SK-N-SH treated with all-trans-retinoic acid at 6 μM for 48 hours (cell line): Measurements from ENCODE around the gene RIMBP2.

Source experiments
- ATAC-seq: fragments of 200-7000 bp; cut with Tn5 transposase; 3 replicates; pipeline ENCODE4 v1.9.1; 2020; ENCODE audit warnings: mild to moderate bottlenecking, moderate library complexity
- ARNTL ChIP-seq: fragments of 450-650 bp; formaldehyde crosslinking; IDR thresholded peaks from 2 replicates; pipeline ENCODE4 v1.5.0; 2020; ENCODE audit warnings: low read depth, mild to moderate bottlenecking, moderate library complexity, borderline replicate concordance
- BACH2 ChIP-seq: fragments of 250-450 bp; sonication (Bioruptor Pico); IDR thresholded peaks from 2 replicates; pipeline ENCODE4 v1.9.0; 2021; ENCODE audit warnings: mild to moderate bottlenecking, borderline replicate concordance
- CSDC2 ChIP-seq: fragments of 250-450 bp; sonication (Bioruptor Pico); IDR thresholded peaks from 2 replicates; pipeline ENCODE4 v1.5.0; 2020; ENCODE audit warnings: mild to moderate bottlenecking, moderate library complexity
- ESRRG ChIP-seq: fragments of 250-450 bp; sonication (Bioruptor Pico); IDR thresholded peaks from 2 replicates; pipeline ENCODE4 v1.6.1; 2021; ENCODE audit warnings: mild to moderate bottlenecking
- GLIS3 ChIP-seq: fragments of 250-450 bp; sonication (Bioruptor Pico); IDR thresholded peaks from 2 replicates; pipeline ENCODE4 v1.5.0; 2020; ENCODE audit warnings: mild to moderate bottlenecking, moderate library complexity
- ISL1 ChIP-seq: fragments of 250-450 bp; sonication (Bioruptor Pico); IDR thresholded peaks from 2 replicates; pipeline ENCODE4 v2.1.2; 2022; ENCODE audit warnings: mild to moderate bottlenecking, moderate library complexity
- OSR1 ChIP-seq: fragments of 250-450 bp; sonication (Bioruptor Pico); IDR thresholded peaks from 2 replicates; pipeline ENCODE4 v1.8.0; 2022; ENCODE audit warnings: moderate library complexity, mild to moderate bottlenecking, inconsistent platforms
- PPARA ChIP-seq: fragments of 250-450 bp; sonication (Bioruptor Pico); IDR thresholded peaks from 2 replicates; pipeline ENCODE4 v1.5.0; 2020; ENCODE audit warnings: mild to moderate bottlenecking, borderline replicate concordance
- RARB ChIP-seq: fragments of 250-450 bp; sonication (Bioruptor Pico); IDR thresholded peaks from 2 replicates; pipeline ENCODE4 v1.8.0; 2021; ENCODE audit warnings: mild to moderate bottlenecking, moderate library complexity
- SNAI2 ChIP-seq: fragments of 250-450 bp; sonication (Bioruptor Pico); IDR thresholded peaks from 2 replicates; pipeline ENCODE4 v1.5.0; 2020; ENCODE audit warnings: mild to moderate bottlenecking, moderate library complexity
- TCF4 ChIP-seq: fragments of 250-450 bp; sonication (Bioruptor Pico); IDR thresholded peaks from 2 replicates; pipeline ENCODE4 v1.8.0; 2021; ENCODE audit warnings: mild to moderate bottlenecking, moderate library complexity, borderline replicate concordance
- ZC3H10 ChIP-seq: fragments of 250-450 bp; sonication (Bioruptor Pico); IDR thresholded peaks from 2 replicates; pipeline ENCODE4 v1.5.1; 2021; ENCODE audit warnings: mild to moderate bottlenecking, moderate library complexity
- ZFP3 ChIP-seq: fragments of 250-450 bp; sonication (Bioruptor Pico); IDR thresholded peaks from 2 replicates; pipeline ENCODE4 v1.5.0; 2020; ENCODE audit warnings: mild to moderate bottlenecking, moderate library complexity
- ZNF70 ChIP-seq: fragments of 450-650 bp; formaldehyde crosslinking; IDR thresholded peaks from 2 replicates; pipeline ENCODE4 v1.5.0; 2020; ENCODE audit warnings: mild to moderate bottlenecking, moderate library complexity
- ZNF8 ChIP-seq: fragments of 450-650 bp; formaldehyde crosslinking; IDR thresholded peaks from 2 replicates; pipeline ENCODE4 v1.5.0; 2020; ENCODE audit warnings: mild to moderate bottlenecking, moderate library complexity
- TF ChIP-seq, protein P1 (sequence below): fragments of 250-450 bp; sonication (Bioruptor Pico); IDR thresholded peaks from 2 replicates; pipeline ENCODE4 v1.5.1; 2021; ENCODE audit warnings: mild to moderate bottlenecking, moderate library complexity
- TF ChIP-seq, protein P2 (sequence below): fragments of 250-450 bp; sonication (Bioruptor Pico); IDR thresholded peaks from 2 replicates; pipeline ENCODE4 v1.5.0; 2020; ENCODE audit warnings: mild to moderate bottlenecking, moderate library complexity
- TF ChIP-seq, protein P3 (sequence below): fragments of 250-450 bp; sonication (Bioruptor Pico); IDR thresholded peaks from 2 replicates; pipeline ENCODE4 v1.8.0; 2021; ENCODE audit warnings: low read depth, mild to moderate bottlenecking, moderate library complexity, borderline replicate concordance
- TF ChIP-seq, protein P4 (sequence below): fragments of 250-450 bp; sonication (Bioruptor Pico); IDR thresholded peaks from 2 replicates; pipeline ENCODE4 v1.5.1; 2020; ENCODE audit warnings: low read depth, mild to moderate bottlenecking, moderate library complexity

Gene RIMBP2

DNA sequence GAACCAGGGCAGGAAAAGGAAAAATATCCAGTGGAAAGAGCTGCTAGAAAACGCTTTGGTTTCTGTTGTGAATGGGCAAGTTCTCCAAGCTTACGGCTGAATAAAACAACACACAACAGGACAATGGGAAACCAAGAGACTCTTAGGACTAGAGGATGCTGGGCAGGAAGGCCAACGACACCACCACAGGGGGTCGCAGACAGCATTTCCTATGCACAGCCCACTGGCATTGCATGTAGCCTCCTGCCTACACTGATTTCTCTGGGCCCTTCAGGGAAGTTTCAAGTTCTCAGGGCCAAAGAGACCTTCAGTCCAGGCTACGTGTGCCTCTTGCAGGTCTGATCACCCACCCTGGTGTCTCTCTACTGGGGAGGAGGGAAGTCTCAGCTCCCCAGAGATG is 108.0 kb downstream of the RIMBP2 start:
- TF ChIP-seq ZNF8 (CRISPR knock-in tag) (no peak), GLIS3 (CRISPR knock-in tag) (no peak), TCF4 (CRISPR knock-in tag) (no peak), PPARA (no peak), ZNF70 (CRISPR knock-in tag) (no peak), RARB (CRISPR knock-in tag) (no peak), ISL1 (CRISPR knock-in tag) (no peak)

DNA sequence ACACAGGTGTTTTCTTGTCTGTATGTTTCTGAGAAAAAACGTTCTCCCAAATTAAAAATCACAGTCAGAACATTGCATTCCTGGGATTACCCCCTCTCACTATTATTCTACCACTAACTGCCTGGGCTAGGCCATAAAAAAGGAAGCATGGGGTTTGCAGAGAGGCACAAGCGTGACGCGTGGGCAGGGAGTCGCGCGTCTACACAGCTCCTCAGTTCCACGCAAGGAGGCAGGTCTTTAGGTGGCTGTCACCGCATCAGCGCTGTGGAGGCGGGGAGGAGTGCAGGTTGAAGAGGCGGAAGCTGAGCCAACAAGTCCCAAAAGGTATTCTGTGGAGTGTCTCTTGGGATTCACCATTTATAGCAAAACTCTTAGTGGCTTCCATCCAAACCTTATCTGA is 109.9 kb downstream of the RIMBP2 start:
- no peak for ATAC-seq

More for the DNA sequence above, 108.0 kb downstream of the RIMBP2 start:
- no peak for ATAC-seq

DNA sequence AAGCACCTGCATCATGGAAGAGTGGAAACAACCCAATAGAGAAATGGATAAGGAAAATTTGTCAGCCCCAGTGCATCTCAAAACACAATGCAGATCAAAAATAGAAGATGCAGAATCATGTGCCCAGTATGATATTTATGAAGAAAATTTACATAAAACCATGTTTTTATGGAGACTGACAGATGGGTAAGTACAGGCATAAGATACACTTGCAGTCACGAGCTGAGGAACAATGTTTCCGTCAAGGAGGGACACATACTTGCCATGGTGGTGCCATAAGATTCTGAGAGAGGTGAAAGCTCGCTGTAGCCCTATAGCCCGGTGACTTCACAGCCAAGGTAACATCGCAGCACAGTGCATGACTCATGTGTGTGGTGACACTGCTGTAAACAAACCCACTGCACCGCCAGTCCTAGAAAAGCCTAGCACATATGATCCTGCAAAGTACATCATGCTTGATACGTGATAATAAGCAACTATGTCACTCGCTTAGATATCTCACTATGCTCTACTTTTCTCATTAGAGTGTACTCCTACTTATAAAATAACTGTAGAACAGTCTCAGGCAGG is 112.6 kb downstream of the RIMBP2 start:
- TF ChIP-seq PPARA (no peak), GLIS3 (CRISPR knock-in tag) (no peak), ZNF8 (CRISPR knock-in tag) (no peak), ARNTL (no peak), BACH2 (CRISPR knock-in tag) (no peak), OSR1 (no peak), ISL1 (CRISPR knock-in tag) (no peak), ZNF70 (CRISPR knock-in tag) (no peak), ZC3H10 (CRISPR knock-in tag) (no peak)
- TF ChIP-seq, protein P1, sequence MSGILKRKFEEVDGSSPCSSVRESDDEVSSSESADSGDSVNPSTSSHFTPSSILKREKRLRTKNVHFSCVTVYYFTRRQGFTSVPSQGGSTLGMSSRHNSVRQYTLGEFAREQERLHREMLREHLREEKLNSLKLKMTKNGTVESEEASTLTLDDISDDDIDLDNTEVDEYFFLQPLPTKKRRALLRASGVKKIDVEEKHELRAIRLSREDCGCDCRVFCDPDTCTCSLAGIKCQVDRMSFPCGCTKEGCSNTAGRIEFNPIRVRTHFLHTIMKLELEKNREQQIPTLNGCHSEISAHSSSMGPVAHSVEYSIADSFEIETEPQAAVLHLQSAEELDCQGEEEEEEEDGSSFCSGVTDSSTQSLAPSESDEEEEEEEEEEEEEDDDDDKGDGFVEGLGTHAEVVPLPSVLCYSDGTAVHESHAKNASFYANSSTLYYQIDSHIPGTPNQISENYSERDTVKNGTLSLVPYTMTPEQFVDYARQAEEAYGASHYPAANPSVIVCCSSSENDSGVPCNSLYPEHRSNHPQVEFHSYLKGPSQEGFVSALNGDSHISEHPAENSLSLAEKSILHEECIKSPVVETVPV (CRISPR knock-in tag) = no peak
- TF ChIP-seq, protein P2, sequence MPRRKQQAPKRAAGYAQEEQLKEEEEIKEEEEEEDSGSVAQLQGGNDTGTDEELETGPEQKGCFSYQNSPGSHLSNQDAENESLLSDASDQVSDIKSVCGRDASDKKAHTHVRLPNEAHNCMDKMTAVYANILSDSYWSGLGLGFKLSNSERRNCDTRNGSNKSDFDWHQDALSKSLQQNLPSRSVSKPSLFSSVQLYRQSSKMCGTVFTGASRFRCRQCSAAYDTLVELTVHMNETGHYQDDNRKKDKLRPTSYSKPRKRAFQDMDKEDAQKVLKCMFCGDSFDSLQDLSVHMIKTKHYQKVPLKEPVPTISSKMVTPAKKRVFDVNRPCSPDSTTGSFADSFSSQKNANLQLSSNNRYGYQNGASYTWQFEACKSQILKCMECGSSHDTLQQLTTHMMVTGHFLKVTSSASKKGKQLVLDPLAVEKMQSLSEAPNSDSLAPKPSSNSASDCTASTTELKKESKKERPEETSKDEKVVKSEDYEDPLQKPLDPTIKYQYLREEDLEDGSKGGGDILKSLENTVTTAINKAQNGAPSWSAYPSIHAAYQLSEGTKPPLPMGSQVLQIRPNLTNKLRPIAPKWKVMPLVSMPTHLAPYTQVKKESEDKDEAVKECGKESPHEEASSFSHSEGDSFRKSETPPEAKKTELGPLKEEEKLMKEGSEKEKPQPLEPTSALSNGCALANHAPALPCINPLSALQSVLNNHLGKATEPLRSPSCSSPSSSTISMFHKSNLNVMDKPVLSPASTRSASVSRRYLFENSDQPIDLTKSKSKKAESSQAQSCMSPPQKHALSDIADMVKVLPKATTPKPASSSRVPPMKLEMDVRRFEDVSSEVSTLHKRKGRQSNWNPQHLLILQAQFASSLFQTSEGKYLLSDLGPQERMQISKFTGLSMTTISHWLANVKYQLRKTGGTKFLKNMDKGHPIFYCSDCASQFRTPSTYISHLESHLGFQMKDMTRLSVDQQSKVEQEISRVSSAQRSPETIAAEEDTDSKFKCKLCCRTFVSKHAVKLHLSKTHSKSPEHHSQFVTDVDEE = no peak
- no peak for ATAC-seq

More for the DNA sequence above, 109.9 kb downstream of the RIMBP2 start:
- TF ChIP-seq ZNF70 (CRISPR knock-in tag) (no peak), ESRRG (CRISPR knock-in tag) (no peak), BACH2 (CRISPR knock-in tag) (no peak), ARNTL (no peak), CSDC2 (CRISPR knock-in tag) (no peak)
- TF ChIP-seq, protein P3, sequence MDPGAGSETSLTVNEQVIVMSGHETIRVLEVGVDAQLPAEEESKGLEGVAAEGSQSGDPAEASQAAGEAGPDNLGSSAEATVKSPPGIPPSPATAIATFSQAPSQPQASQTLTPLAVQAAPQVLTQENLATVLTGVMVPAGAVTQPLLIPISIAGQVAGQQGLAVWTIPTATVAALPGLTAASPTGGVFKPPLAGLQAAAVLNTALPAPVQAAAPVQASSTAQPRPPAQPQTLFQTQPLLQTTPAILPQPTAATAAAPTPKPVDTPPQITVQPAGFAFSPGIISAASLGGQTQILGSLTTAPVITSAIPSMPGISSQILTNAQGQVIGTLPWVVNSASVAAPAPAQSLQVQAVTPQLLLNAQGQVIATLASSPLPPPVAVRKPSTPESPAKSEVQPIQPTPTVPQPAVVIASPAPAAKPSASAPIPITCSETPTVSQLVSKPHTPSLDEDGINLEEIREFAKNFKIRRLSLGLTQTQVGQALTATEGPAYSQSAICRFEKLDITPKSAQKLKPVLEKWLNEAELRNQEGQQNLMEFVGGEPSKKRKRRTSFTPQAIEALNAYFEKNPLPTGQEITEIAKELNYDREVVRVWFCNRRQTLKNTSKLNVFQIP (CRISPR knock-in tag) = no peak
- TF ChIP-seq, all 23 proteins: peak for 0

DNA sequence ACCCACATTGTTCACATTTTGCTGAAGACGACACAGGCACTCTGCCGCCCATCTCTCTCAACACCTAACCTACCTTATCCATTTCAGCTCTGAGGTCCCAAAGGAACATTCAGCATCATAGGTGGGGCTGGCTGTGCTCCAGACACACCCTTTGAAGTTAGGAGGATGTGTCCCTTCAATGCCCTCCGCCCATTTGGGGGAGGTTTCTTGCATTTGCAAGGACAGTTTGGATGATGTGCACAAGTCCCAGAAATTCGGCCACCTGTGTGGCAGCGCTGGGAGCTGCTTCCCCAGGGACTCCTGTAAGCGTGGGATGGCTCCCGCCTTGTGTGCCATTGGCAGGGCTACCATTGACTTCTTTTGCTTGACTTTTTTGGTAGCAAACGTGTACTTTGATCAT is 113.8 kb downstream of the RIMBP2 start:
- no peak for ATAC-seq

DNA sequence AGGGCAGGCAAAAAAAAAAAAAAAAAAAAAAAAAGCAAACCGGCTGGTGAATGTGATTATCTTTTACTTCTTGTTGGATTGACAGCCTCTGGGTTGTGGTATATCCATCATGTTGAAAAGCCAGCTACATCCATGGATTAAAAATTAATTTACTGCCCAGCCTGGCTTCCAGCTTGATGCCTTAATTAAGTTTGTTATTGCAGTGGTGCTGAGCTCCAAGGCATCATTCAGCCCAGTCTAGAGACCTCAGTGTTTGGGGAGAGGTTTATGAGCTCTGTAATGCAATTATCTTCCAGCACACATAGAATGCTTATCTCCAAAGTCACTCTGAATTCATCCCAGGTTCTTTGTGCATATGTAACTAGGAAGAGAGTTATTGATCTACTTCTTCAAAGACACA is 114.8 kb downstream of the RIMBP2 start:
- peak; percentile 62; the same call in 1 of the 2 replicates for TF ChIP-seq TCF4 (CRISPR knock-in tag)
- TF ChIP-seq ISL1 (CRISPR knock-in tag) = peak; percentile 36; the same call in 1 of the 2 replicates
- TF ChIP-seq ZC3H10 (CRISPR knock-in tag) = no peak
- TF ChIP-seq, protein P1 (CRISPR knock-in tag) = 0 out of 2 replicates have a peak, but pooled peaks have one; percentile 24
- TF ChIP-seq, protein P2 = peak; percentile 95
- TF ChIP-seq, all 23 proteins: peak for 4
- ATAC-seq = peak; percentile 40; the same call in 1 of the 3 replicates

More for the DNA sequence above, 113.8 kb downstream of the RIMBP2 start:
- TF ChIP-seq, protein P4, sequence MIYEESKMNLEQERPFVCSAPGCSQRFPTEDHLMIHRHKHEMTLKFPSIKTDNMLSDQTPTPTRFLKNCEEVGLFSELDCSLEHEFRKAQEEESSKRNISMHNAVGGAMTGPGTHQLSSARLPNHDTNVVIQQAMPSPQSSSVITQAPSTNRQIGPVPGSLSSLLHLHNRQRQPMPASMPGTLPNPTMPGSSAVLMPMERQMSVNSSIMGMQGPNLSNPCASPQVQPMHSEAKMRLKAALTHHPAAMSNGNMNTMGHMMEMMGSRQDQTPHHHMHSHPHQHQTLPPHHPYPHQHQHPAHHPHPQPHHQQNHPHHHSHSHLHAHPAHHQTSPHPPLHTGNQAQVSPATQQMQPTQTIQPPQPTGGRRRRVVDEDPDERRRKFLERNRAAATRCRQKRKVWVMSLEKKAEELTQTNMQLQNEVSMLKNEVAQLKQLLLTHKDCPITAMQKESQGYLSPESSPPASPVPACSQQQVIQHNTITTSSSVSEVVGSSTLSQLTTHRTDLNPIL (CRISPR knock-in tag) = no peak
- TF ChIP-seq TCF4 (CRISPR knock-in tag) (no peak), SNAI2 (CRISPR knock-in tag) (no peak), ZFP3 (CRISPR knock-in tag) (no peak), PPARA (no peak), RARB (CRISPR knock-in tag) (no peak), ARNTL (no peak), GLIS3 (CRISPR knock-in tag) (no peak), ZNF8 (CRISPR knock-in tag) (no peak)
